ENCODE results near the gene ACOXL.

ACOXL gene

GRCh38 chr2:110834134-110834827, 101.9 kb downstream of the ACOXL start:
- no peak for TF ChIP-seq CTCF (IDR thresholded peaks at IDR 0.05; ENCODE audit: low read depth, low read length)
- no peak overlapping the region for H3K4me3 ChIP-seq (ENCODE audit: low read depth, low read length)

- H3K4me3 ChIP-seq (ENCODE audit: low read depth, low read length), result no peak overlapping the region
- no peak for TF ChIP-seq CTCF (IDR thresholded peaks at IDR 0.05; ENCODE audit: low read depth, low read length)
Observed at GRCh38 chr2:110836671-110837070, 104.3 kb downstream of the ACOXL start.

- no peak overlapping the region for H3K4me3 ChIP-seq (ENCODE audit: low read depth, low read length)
- no peak for TF ChIP-seq CTCF (IDR thresholded peaks at IDR 0.05; ENCODE audit: low read depth, low read length)
Observed at GRCh38 chr2:110837446-110838409, 105.4 kb downstream of the ACOXL start.

DNA sequence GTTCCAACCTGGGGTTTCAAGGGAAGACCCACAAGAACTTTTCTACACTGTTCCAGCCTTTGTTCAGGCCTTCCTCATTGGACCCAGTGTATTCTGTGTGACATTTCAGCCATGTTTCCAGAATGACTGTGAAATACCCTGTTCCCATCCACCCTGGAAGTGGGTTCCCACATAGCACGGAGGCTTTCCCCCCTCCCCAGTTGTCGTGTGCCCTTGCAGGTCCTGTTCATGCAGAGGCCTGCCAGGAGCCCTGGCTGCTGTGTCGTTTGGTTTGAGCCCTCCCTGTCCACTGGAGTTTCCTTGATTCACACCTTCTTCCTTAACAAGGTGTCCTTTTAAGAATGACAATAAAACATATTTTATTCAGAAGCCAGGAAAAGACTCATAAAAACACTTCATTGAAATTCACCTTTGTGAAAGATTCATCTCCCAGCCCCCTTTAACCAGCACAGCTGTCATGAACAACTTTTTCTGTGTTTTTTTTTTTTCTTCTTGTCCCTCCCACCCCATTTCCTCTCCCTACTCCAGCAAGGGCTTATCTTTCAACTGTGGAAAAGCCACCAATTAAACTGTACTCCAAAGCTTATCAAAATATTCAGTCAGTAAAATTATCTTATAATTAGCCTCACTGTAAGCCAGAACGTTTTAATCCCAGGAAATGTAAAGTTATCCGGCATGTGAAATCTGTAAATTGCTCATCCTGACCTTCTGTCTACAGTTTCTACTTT, 106.4 kb downstream of the ACOXL start:
- no peak overlapping the region for H3K4me3 ChIP-seq (ENCODE audit: low read depth, low read length)
- no peak for TF ChIP-seq CTCF (IDR thresholded peaks at IDR 0.05; ENCODE audit: low read depth, low read length)

- H3K4me3 ChIP-seq (ENCODE audit: low read depth, low read length), result no peak overlapping the region
- no peak for TF ChIP-seq CTCF (IDR thresholded peaks at IDR 0.05; ENCODE audit: low read depth, low read length)
Observed at GRCh38 chr2:110840508-110840907, 108.1 kb downstream of the ACOXL start.

- H3K4me3 ChIP-seq (ENCODE audit: low read depth, low read length), result no peak overlapping the region
- TF ChIP-seq CTCF (IDR thresholded peaks at IDR 0.05; ENCODE audit: low read depth, low read length), result no peak
Observed at GRCh38 chr2:110842048-110842447, 109.7 kb downstream of the ACOXL start.

Measured in WI38 (cell line).